ENCODE data around the gene BRPF1. TPM values are rescaled to one million over a fixed set of nuclear protein-coding genes. Genes with fewer than 3 reads are reported as not detected.

The BRPF1 gene
- total RNA-seq, 4 donors from 2014 or later, result 15.6 to 35.7 (median 17.8) TPM

DNA sequence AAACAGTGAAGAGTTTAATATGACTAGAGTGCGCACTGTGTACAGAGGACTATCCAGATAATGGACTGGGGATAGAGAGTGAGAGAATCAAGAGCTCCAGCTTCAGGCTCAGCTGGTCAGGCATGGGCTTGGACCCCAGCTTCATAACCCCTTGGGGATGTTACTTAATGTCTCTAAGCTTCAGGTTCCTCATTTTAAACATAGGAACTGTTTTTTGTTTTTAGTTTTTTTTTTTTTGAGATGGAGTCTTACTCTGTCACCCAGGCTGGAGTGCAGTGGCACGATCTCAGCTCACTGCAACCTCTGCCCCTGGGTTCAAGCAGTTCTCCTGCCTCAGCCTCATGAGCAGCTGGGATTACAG lies 9.9 kb upstream of the BRPF1 start:
- ATAC-seq (ENCODE audit: low FRiP score) (no peak), DNase-seq (ENCODE audit: low spot score) (no peak)
- TF ChIP-seq, protein P1, sequence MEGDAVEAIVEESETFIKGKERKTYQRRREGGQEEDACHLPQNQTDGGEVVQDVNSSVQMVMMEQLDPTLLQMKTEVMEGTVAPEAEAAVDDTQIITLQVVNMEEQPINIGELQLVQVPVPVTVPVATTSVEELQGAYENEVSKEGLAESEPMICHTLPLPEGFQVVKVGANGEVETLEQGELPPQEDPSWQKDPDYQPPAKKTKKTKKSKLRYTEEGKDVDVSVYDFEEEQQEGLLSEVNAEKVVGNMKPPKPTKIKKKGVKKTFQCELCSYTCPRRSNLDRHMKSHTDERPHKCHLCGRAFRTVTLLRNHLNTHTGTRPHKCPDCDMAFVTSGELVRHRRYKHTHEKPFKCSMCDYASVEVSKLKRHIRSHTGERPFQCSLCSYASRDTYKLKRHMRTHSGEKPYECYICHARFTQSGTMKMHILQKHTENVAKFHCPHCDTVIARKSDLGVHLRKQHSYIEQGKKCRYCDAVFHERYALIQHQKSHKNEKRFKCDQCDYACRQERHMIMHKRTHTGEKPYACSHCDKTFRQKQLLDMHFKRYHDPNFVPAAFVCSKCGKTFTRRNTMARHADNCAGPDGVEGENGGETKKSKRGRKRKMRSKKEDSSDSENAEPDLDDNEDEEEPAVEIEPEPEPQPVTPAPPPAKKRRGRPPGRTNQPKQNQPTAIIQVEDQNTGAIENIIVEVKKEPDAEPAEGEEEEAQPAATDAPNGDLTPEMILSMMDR (IDR thresholded peaks at IDR 0.05), result no peak

GRCh38 chr3:9725775-9726515 lies 5.6 kb upstream of the BRPF1 start:
- no peak for DNase-seq (ENCODE audit: low spot score)
- ATAC-seq (ENCODE audit: low FRiP score), result no peak
- TF ChIP-seq, protein P1 (IDR thresholded peaks at IDR 0.05), result no peak

GRCh38 chr3:9727041-9727595 lies 4.4 kb upstream of the BRPF1 start:
- ATAC-seq (ENCODE audit: low FRiP score), result no peak

DNA sequence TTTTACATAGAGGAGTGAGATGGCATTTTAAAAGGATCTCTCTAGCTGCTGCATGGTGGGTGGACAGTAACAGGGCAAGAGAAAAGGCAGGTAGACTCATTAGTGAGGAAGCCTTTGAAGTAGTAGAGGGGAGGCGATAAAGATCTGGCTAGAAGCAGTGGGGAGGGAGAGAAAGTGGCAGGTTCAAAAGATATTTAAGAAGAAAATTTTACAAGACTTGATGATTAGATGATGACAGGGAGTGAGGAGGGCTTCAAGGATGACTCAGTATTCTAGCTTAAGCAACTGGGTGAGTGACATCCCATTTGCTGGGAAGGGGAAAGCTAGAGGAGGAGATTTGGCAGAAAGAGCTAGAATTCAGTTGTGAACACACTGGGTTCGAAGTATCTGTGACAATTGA lies 3.8 kb upstream of the BRPF1 start:
- DNase-seq (ENCODE audit: low spot score) (no peak), ATAC-seq (ENCODE audit: low FRiP score) (no peak)
- TF ChIP-seq, protein P1 (IDR thresholded peaks at IDR 0.05), result no peak

More at GRCh38 chr3:9727041-9727595, 4.4 kb upstream of the BRPF1 start:
- DNase-seq (ENCODE audit: low spot score), result no peak
- TF ChIP-seq, protein P1 (IDR thresholded peaks at IDR 0.05), result no peak

GRCh38 chr3:9729419-9729818 lies 2.1 kb upstream of the BRPF1 start:
- ATAC-seq (ENCODE audit: low FRiP score), result no peak
- TF ChIP-seq, protein P1 (IDR thresholded peaks at IDR 0.05), result no peak

DNA sequence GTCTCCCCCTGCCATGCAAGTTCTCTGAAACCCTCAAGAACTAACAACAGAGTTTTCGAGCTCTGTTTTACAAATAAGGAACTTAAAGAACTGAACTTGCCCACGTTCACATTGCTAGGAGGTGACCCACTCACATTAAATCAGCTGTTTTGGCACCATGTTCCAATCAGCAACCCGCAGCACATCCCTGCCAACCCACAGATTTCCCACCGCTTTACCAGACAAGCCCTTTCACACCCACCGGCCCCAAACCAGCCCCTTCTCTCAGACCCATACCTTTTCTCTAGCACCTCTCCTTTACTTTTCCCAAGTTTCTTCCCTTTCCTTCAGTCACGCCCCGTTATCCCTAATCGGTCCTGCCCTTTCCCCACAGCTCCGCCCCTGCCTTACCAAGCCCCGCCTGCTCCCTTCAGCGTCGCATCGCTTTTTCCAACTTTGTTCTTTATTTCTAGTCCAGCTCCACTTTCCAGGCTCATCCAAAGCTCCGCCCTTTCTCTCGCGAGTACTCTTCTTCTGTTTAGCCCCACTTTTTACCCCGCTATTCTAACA lies 804 bp upstream of the BRPF1 start:
- peak; percentile 88 for ATAC-seq (ENCODE audit: low FRiP score)
- TF ChIP-seq, protein P1 (IDR thresholded peaks at IDR 0.05), result no peak
- DNase-seq (ENCODE audit: low spot score), result no peak

More at GRCh38 chr3:9729419-9729818, 2.1 kb upstream of the BRPF1 start:
- no peak for DNase-seq (ENCODE audit: low spot score)

Data from omental fat pad (tissue), 4 donors.